NCI-H748 treated with DMSO at 0.1 percent for 48 hours (cell line): Measurements from ENCODE around the gene ARHGEF16.
A peak's percentile ranks its signal among the peaks of the same experiment; 100 is the strongest.

Experiments
- DNase-seq: peaks from one replicate; lab custom pipeline; 2025; lab: John Stamatoyannopoulos, UW

The ARHGEF16 gene

GRCh38 chr1:3453891-3454810 lies at the start of gene ARHGEF16:
ARHGEF16 (plus strand) TSS chr1:3454665; CDS start chr1:3463085, 8,420 bp downstream.
- peak; percentile 70 for DNase-seq

DNA sequence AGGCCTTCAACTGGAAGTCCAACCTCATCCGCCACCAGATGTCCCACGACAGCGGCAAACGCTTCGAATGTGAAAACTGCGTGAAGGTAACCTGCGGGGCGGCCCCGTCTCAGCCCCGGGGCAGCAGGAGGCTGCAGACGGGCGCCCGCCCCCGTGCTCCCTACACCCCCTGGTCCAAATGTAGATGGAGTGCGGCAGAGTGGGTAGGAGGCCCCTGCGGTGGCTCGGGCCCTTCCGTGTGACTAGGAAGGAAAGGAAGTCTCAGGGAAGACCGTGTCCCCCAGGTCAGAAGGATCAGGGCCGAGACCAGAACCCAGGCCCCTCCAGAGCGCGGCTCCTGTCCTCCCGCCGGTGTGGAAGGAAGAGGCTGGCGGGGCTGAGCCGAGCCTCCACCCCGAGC lies 49.7 kb upstream of the ARHGEF16 start:
- DNase-seq: no peak

DNA sequence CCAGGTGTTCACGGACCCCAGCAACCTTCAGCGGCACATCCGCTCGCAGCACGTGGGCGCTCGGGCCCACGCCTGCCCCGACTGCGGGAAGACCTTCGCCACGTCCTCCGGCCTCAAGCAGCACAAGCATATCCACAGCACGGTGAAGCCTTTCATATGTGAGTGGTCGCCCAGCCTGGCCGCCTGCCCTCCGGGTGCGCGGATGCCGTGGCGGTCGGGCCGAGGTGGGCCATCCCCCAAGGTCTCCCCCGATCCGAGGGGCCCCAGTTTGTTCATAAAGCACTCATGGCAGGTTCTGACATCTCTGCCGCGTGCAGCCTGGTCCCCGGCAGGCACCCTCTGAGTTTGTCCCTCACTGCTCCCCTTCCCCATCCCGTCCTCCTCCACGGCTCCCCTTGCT lies 49.0 kb upstream of the ARHGEF16 start:
- DNase-seq: no peak

DNA sequence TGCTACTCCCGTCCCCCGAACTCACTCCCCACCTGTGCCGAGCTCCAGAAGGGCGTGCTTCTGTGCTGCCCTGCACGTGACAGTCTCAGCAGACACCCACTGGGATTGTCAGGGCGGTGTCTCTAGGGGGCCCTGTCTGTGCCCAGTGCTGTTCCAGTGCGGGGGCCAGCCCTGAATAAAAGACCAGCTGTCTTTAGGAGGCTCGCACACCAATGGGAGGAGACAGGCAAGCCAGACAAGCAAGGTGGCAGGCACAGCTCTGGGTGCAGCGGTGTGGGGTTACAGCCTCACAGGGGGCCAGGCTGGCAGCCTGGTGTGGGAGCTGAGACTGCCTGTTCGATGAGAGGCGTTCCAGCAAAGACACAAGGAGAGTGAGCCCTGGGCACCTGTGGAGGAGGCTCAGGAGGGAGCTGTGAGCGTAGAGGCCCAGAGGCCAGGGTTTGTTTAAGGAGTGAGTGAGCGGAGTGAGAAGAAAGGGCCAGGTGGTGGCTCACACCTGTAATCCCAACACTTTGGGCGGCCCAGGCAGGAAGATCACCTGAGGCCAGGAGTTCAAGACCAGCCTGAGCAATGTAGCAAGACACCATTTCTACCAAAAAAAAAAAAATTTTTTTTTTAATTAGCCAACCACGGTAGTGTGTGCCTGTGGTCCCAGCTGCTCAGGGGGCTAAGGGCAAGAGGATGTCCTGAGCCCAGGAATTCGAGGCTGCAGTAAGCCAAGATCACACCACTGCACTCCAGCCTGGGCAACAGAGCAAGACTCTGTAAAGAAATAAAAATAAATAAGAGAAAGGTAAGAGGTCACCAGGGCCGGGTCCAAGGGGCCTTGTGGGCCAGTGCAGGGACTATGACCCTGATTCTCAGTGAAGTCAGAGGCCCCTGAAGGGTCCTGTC lies 48.2 kb upstream of the ARHGEF16 start:
- DNase-seq: no peak

DNA sequence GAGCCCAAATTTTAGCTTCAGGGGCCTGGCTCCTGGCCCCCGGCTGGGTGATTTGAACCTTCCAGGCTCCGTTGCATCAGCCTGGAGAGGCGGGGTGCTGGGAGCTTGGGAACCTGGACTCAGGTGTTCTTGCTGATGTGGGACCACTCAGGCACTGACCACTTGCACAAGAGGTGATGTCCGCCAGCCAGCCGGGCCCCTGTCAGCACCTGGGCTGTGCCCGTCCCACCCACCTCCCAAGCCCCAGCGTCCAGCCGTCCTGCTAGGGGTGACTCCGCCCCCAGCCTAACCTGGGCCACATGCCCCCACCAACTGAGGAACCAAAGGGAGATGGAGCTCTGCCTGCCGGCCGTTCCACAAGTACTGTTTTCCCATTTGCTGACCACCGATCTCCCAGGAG lies 47.4 kb upstream of the ARHGEF16 start:
- DNase-seq: no peak

GRCh38 chr1:3408751-3409266 lies 45.7 kb upstream of the ARHGEF16 start:
- DNase-seq: no peak

GRCh38 chr1:3409366-3410141 lies 44.9 kb upstream of the ARHGEF16 start:
- no peak for DNase-seq

DNA sequence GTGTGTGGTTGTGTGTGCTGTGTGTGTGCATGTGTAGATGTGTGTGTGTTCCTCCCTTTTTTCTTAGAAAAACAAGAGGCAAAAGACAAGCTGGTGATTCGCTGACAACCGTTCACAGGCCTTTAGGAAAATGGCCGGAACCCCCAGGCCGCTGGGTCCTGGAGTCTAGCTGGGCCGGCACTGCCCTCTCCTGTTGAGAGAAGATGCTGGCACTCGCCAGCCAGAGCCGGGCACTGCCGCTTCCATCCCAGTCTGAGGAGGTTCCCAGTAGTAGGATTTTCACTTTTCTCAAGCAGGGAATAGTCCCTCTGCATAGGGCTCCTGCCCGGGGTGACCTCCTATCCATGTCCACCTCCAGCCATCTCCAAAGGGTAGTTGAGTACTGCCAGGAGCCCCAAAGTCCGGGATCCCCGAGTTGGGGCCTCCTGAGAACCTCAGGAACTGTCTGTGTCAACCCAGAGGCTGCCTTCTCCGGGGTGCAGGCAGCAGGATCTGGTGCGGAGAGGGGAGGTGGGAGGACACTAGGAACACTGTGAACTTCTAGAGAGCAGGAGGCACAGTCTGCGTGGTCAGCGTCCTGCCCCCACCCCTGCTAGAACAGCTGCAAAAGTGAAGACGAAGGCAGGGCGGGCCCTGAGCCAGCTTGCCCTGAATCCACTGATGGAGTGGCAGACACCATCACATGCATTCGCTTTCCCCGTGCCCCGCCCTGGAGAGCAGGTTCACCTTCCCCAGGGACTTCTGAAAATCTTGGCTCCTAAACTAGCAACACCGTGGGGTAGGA lies 44.1 kb upstream of the ARHGEF16 start:
- DNase-seq: peak; percentile 13

- DNase-seq: no peak
Observed at GRCh38 chr1:3411806-3412205, 42.7 kb upstream of the ARHGEF16 start.

- no peak for DNase-seq
Observed at GRCh38 chr1:3412376-3412775, 42.1 kb upstream of the ARHGEF16 start.

- no peak for DNase-seq
Observed at GRCh38 chr1:3413975-3414710, 40.3 kb upstream of the ARHGEF16 start.

DNA sequence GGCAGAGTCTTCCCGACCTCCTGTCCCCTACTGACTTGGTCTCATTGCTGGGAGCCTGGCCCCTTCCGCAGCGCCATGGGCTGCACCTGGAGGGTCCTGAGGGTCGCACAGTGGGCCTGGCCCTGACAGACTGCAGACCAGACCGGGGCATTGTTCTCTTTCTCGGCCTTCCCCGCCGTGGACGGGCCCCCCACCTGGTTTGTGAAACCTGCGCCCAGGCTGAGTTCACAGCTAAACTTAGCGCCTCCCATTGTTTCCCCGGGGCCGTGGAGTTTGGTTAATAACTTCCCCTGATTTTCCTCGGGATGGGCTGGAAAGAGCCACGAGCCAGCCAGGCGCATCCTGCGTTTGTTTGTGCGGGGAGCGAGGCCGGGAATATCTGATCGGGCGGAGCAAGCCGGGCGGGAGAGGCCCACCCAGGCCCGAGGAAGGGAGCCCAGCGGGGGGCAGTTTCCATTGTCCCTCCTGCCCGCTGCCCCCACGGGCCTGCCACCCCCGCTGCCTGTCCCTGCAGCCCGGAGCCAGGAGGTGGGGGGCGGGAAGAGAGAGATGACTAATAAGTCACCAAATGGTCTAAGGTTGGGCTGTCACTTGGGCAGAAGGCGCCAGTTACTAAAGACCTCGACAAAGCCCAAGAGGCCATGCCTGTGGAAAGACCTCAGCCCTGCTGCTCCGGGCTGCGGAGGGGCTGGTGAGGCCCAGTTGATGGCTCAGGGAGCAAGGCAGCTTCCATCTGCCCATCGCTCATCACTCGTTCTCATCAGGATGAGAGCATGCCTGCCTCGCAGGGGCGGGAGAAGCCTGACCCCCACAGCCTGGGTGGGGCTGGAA lies 39.0 kb upstream of the ARHGEF16 start:
- no peak for DNase-seq

GRCh38 chr1:3417082-3417739 lies 37.3 kb upstream of the ARHGEF16 start:
- no peak for DNase-seq

GRCh38 chr1:3417934-3418333 lies 36.5 kb upstream of the ARHGEF16 start:
- no peak for DNase-seq

DNA sequence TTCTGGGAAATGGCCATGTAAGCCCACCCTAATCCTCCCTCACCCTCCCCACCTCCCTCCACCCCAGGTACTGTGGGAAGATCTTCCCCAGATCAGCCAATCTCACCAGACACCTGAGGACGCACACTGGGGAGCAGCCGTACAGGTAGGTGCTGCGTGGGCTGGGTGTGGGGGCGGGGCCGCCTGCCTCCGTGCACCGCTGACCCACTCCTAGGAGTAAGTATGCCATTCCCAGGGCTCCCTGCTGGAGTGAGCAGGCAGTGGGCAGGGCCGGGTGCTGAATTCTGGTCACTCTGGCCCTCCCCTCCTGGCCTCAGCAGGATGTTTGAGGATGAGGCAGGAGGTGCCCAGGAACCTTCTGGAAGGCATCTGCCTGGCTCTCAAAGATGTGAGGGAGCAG lies 35.9 kb upstream of the ARHGEF16 start:
- DNase-seq: no peak

GRCh38 chr1:3419415-3420204 lies 34.9 kb upstream of the ARHGEF16 start:
- DNase-seq: no peak

GRCh38 chr1:3420218-3420951 lies 34.1 kb upstream of the ARHGEF16 start:
- no peak for DNase-seq
